Measurements from ENCODE around the gene LUC7L2.

- TF ChIP-seq, protein P1, sequence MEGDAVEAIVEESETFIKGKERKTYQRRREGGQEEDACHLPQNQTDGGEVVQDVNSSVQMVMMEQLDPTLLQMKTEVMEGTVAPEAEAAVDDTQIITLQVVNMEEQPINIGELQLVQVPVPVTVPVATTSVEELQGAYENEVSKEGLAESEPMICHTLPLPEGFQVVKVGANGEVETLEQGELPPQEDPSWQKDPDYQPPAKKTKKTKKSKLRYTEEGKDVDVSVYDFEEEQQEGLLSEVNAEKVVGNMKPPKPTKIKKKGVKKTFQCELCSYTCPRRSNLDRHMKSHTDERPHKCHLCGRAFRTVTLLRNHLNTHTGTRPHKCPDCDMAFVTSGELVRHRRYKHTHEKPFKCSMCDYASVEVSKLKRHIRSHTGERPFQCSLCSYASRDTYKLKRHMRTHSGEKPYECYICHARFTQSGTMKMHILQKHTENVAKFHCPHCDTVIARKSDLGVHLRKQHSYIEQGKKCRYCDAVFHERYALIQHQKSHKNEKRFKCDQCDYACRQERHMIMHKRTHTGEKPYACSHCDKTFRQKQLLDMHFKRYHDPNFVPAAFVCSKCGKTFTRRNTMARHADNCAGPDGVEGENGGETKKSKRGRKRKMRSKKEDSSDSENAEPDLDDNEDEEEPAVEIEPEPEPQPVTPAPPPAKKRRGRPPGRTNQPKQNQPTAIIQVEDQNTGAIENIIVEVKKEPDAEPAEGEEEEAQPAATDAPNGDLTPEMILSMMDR (IDR thresholded peaks at IDR 0.05), result peak; percentile 28
- TF ChIP-seq EZH2 (IDR thresholded peaks at IDR 0.05), result no peak
These were observed 38.5 kb upstream of the LUC7L2 start for GRCh38 chr7:139321071-139321745.

Measured in neural progenitor cell (in vitro differentiated cells).